GM19239 (cell line): Measurements from ENCODE around the gene SORCS2.

Experiments used
- DNase-seq: peaks from one replicate; pipeline ENCODE4 v3.0.0; 2011; ENCODE audit warnings: low spot score; ENCODE audit not compliant: insufficient read length
- FAIRE-seq: peaks from 2 replicates; lab custom pipeline; 2011; peaks lifted over from hg19 to GRCh38; lab: Jason Lieb, UNC

SORCS2 gene

DNA sequence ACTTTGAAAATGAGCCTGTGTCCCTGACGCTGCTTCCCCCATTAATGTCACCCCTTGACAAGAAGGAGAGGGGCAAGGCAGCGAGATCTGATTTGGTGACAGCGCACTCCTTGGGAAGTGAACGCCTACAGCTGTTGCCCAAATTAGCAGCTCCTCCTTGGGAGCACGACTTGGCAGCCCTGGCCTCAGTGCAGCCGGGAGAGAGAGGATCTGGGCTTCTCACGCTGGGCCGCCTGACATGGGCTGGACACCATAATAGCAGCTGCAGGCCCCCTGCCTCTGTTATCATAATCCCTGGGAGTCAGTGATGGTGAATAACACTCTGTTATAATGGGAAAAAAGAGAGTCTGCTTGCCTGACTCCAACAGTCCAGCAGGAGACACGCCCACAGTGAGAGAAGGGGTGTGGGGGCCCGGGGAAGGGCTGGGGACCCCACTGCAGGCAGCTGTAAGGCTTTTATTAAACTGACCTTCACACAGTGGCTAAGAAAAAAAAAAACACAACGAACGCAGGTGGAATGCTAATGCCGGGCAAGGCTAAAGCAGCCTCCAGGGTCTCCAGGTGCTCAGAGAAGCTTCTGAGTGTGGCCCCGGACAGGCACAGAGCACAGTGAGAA lies 169.1 kb downstream of the SORCS2 start:
- FAIRE-seq: no peak
- no peak for DNase-seq

DNA sequence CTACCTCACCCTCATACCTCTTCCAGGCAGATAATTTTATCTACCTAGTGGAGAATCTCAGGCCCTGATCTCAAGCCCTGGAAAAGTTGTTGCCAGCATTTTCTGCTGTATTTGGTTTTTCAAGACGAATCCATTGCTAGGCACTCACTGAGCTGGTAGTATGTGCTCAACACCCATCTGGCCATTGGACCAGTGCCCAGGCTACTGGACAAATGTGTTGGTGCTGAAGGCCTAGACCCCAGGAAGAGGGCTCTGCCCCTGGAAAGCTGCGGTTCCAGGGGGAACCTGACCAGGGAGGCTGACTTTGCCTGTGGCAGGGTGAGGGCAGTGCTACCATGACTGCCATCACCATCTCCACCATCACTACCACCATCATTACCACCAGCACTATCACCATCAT lies 170.0 kb downstream of the SORCS2 start:
- no peak for DNase-seq
- no peak for FAIRE-seq

DNA sequence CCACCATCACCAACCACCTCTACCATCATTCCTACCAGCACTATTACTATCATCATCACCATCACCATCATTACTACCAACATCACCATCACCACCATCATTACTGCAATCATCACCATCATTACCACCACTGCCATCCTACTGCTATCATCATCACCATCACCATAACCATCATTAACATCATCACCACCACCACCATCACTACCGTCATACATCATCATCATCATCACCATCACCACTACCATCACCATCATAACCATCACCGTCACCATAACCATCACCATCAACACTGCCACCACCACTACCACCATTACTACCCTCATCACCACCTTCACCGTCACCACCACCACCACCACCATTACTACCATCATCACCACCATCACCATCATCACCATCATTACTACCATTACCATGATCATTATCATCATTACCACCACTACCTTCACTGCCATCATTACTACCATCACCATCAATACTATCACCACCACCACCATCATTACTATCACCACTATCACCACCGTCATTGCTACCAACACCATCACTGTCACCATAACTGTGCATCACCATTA lies 170.6 kb downstream of the SORCS2 start:
- DNase-seq: no peak
- no peak for FAIRE-seq

DNA sequence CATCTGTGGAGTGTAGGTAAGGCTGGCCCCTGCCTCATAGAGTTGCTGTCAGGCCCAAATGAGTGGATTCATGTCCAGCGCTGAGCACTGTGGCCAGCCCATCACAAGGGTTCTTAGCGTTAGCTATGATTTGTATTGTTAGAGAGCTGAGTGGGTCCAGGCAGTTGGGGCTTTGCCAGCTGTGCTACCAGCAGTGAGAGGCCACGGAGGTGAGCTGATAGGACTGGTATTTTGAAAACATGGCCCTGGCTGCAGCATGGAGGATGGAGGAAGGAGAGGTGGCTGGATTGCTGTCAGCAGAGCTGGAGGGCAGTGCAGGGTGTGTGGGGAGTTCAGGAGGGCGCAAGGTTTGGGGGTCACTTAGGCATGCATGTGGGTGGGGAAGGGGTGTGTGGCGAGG lies 172.6 kb downstream of the SORCS2 start:
- FAIRE-seq (no peak), DNase-seq (no peak)

DNA sequence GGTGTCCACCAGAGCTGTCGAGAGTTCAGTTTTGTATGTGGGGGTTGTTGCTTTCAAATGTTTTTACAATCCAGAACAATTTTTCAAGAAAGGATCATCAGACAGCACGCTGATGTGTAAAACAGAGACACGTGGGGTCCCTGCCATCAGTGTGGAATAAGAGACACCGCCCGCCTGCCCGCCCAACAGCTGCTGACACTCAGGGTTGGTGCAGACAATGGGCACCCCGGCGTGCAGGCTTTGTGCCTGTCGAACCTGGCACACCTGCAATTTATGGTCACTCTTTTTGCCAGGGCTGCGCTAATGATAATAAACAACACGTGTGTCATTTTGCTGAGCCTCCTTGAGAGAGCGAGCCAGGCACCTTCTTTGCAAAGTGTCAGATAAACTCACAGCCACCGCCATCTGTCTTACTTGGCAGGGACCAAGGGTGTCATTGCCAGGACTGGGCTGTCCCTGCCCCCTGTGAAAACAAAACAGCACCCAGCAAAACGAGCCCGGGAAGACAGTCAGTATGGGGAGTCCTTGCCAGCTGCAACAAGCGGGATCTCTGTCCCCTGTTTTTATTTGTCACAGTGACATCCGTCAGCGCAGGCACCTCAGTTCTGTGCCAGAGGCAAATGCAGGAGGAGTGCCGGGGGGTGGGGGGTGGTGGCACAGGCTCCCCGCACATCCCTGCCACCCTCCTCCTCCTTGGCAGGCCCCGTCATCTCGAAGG lies 173.3 kb downstream of the SORCS2 start:
- FAIRE-seq (no peak), DNase-seq (no peak)

DNA sequence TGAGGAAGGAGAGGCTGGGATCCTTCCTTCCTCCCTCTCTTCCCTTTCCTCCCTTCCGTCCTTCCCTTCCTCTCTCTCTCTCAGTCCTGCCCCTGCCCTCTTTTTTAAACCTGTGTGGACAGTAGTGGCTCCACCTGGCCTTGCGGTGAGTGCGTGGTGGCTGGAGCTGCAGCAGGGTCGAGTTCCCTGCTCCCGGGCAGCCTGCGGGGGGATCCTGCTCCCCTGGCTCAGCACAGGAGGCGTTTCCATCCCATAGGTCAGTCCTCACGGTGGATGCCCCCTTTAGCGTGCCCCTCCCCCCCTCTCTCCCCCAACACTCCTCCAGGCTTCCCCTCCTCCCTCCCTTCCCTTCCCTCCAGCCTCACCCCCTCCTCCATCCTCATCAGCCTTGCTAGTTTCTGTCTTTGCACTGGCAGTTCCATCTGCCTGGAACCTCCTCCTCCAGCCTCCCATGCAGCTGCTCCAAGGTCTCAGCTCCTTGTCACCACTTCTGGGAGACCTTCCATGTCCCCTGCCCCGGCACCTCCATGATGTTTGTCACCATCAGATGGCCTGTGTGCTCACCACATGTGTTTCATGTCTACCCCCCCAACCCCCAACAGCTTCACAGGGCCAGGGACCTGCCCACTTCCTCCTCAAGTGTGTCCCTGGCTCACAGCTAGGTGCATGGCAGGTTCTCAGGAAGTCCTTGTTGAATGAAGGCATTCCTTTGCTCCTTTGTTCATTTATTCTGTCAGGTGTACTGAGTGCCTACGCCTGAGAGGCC lies 174.0 kb downstream of the SORCS2 start:
- no peak for FAIRE-seq
- DNase-seq: no peak

DNA sequence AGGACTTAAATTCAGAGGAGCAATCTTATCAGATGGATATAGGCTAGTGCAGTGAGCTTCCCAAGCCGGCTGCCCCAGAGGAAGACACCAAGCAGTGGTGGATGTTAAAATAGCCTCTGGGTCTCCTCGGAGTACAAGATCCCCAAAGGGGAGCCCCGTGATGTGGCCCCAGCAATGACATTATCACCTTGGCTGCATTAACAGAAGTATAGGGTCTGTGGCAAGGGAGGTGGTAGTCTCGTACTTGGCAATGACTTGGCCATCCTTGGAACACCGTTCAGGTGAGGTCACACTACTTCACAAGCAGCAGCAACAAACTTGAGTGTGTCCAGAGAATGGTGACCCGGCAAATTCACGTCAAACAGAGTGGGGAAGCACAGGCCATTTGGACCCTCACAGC lies 174.6 kb downstream of the SORCS2 start:
- no peak for FAIRE-seq

DNA sequence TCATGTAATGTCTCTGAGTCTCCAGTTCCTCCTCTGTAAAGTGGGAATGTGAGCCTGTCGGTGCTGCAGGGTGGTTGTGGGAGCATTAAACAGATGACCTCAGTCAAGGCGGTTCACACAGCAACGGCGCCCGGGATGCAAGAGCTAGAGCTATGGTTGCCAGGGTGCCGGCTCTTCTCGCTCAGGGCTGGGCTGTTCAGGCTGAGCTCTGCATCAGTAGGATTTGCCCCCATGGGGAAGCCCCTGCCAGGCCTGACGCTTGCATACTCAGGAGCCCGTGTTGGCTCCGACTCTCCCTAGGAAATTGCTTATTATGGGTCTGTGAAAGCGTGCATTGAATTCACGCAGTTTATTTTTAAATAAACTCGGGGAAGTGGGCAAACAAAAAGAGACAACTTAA lies 175.1 kb downstream of the SORCS2 start:
- DNase-seq: no peak
- no peak for FAIRE-seq

More for the DNA sequence above, 174.6 kb downstream of the SORCS2 start:
- no peak for DNase-seq

DNA sequence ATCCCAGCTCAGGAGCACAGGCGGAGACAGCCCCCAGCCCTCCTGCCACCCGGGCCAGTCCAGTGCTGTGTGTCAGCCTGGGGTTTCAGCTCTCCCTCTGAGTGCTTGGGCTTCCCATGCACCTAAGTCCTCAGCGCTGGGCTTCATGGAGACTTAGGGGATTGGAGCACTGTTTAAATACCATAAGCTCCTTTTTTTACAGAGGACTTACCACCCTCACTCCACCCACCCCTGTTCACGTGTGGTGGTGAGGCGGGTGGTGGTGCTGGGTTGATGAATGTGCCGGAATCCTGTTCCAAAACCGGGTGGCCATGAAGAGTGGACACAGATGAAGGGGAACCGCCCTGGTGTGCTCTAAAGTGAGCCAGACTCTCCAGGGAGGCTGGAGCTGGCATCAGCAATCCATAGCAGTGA lies 175.5 kb downstream of the SORCS2 start:
- no peak for DNase-seq
- FAIRE-seq: no peak

DNA sequence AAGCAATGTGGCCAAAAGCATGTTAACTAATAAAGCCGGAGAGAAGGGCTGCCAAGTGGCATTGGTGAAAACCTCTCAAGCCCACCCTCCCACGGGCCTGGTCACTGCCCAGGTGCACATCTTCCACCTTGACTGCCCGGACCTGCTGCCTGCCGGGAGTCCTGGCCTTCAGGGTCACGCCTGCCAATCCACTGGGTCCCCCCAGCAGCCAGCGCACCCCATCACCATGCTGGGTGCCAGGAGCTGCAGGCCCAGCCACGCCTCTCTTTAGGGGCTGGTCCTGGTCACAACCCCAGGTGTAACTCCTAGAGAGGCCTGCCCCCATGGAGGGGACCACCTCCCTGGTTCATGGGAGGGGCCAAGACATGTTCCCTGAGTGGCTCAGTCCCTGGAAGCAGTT lies 176.0 kb downstream of the SORCS2 start:
- FAIRE-seq (no peak), DNase-seq (no peak)

DNA sequence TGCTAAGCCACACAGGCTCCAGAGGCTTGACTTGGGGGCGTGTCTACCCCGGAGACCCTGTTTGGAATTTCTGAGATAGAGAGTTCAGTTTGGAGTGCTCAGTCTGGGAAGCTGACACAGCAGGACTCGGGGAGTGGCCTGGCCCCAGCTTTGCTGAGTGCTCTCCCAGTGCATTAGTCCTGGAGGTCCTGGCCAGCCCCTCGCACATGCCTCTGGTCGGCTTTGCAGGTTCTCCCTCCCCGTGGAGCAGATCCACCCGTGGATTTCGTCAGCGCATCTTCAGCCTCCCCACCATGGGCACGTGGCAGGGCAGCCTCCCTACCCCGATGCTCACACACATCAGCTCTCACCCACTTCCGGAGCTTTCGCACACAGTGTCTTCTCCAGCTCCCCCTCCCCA lies 177.2 kb downstream of the SORCS2 start:
- no peak for DNase-seq
- FAIRE-seq: no peak

DNA sequence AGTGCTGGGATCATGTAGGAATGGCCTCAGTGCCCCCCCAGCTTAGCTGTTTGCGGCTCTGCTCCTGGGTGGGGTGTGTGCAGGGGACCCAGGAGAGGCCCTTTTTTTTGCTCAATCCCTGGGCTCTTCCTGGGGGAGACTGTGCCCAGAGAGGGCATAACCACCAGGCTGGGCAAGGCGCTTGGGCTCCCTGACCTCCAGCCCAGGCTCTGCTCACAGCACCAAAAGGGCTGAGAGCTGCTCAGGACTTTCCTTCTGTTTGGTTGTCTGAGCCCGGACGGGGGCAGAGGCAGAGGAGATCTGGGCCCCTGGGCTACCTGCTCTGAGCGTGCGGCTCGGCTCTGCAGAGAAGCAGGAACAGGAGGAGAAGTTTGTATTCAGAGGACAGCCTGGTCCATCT lies 177.7 kb downstream of the SORCS2 start:
- FAIRE-seq (no peak), DNase-seq (no peak)

DNA sequence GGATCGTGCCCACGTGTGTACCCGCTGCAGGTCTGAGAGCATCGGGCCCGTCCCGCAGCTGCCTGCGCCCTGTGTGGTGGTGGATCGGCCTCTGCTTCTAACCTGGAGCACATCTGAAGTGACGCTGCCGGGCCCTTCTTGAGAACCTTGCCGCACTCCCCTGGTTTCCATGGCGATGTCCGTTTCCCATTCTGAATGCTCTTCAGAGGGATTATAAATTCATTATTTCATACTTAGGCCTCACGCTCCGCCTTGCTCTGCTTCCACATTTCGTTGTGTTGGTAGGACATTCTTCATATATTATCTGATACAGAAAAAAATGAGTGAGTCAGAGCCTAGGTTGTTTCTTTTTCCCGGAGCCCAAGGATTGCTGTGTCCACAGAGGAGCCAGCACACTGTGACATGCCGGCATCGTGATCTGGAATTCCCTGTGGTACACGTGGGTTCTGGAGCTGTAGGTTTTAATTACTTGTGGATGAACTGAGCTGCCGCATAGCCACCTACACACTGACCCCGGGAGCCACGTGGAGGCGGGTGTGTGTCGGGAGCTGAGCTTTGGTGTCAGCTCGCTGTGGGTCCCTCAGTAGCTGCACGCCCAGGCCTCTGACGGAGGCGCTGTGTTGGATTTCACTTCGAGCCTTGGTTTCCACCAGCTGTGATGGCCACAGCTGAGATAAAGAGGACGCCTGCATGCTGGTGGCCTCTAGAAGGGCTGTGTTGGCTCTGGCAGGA lies 179.0 kb downstream of the SORCS2 start:
- FAIRE-seq (no peak), DNase-seq (no peak)

DNA sequence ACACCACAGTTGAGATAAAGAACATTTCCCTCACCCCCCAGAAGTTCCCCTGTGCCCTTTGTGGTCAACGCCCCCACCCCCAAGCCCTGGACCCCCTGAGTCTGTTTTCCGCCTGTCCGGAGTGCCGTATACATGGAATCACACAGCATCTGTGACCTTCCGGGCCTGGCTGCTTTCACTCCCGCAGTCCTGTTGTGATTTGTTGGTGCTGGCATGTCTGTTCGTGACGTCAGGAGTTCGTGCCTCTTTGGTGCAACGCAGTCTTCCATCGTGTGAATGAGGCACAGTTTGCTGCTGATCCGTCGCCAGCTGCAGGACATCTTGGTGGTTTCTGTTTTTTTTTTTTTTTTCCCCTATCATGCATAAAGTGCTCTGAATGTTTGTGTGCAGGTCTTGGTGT lies 180.3 kb downstream of the SORCS2 start:
- FAIRE-seq: no peak

DNA sequence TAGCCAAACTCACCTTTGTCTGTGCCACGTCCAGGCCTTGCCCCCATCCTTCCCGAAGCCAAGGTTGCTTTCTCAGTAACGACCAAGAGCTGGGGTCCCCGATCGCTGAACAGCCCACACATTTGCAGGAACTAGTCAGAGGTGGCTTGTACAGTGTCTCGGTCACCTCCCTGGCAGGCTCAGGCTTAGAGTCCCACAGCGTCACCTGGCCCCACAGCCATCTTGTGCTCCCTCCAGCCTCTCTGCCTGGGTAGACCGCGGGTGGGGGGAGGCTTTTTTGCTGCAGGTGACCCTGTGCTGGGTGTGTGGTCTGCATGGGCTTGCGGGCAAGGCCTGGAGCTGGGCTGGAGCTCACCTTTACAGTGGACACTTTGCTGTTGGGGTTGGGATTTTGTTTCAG lies 182.2 kb downstream of the SORCS2 start:
- no peak for FAIRE-seq
- no peak for DNase-seq

More for the DNA sequence above, 180.3 kb downstream of the SORCS2 start:
- DNase-seq: no peak

DNA sequence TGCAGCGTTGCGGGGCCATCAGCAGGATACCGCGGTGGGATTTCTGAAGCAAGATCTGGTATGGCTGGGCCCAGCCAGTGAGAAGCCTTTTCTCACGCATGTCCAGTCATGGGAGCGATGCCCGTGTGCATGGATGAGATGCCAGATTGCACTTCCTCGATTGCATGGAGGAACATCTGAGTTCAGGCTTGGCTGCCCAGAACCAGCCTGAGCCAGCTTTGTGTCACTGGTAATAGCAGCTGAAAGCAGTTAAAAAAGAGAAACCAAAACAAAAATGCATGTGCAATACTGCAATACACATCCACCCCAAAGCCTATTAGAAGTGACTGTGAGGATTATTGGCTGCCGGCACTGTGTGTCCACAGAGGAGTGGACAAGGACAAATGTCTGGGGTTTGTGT lies 183.1 kb downstream of the SORCS2 start:
- no peak for FAIRE-seq

DNA sequence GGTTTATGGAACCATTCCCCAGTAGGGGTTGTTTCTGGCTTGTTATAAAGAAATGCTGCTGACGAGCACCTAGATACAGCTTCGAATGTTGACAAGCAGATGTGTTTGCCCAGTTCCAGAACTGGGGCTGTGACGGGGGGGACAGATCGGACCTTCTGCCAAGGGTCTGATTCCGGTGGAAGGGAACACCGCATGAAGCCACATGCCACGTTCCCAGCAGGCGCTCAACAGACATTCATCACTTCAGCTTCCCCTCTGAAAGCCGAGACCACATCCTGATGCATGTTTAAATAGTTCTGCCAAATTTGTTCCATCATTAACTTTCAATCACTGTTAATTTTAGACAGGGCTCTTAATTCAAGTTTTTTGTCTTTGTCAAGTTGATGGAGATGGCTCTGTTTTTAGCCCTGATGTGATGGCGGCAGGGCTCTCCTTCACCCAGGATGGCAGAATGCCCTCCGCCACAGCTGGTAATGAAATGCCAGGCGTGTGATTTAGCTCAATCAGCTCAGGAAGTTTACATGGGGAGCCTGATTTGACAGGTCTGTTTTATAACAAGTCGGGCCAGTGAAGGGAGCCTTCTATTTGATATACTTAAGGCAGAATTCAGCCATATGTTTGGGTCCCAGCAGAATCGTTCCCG lies 185.0 kb downstream of the SORCS2 start:
- FAIRE-seq (no peak), DNase-seq (no peak)

More for the DNA sequence above, 183.1 kb downstream of the SORCS2 start:
- DNase-seq: no peak

DNA sequence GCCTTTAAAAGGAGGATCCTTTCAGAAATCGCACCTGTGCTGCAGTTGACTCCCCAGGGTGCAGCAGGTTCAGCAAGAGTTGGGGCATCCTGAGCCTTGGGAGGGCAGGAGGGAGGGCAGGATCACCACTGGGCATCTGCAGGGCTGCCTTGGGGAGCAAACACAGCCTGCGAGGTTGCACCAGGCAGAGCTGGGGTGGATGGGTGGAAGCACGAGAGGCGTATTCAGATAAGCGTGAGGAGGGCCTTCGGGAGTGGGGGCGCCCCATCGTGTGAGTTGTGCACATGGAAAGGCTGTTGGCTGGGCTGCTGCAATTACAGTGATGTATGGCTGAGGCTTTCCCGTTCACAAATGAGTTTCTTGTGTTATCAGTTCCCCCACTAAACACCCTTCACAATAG lies 186.8 kb downstream of the SORCS2 start:
- FAIRE-seq: no peak
- no peak for DNase-seq

DNA sequence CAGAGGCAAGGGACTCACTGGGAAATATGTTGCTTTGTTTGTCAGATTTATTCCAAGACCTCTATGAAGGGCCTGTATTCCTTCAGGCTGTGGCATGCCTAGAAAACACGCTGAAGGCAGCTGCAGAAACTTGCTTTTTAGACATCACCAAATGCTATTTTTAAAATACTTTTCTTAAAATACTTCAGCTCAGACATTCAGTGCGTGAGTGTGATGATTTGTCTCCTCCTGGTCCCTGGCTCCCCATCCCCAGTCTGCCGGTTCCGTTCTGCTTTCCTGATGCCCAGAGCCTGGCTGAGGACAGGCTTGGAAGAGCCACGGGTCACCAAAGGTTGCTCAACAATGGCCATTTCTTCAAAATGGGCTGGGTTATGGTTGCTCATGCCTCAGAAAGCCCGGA lies 187.4 kb downstream of the SORCS2 start:
- DNase-seq (no peak), FAIRE-seq (no peak)
